GM19328 (cell line): ENCODE measurements around the gene PRPF38A.
A peak's percentile ranks its signal among the peaks of the same experiment; 100 is the strongest.

ENCODE experiments used
- ATAC-seq: cut with Tn5 transposase; IDR thresholded peaks from one replicate; pipeline ENCODE4 v1.9.1; 2021; ENCODE audit warnings: mild to moderate bottlenecking, moderate library complexity; ENCODE audit not compliant: unreplicated experiment

The PRPF38A gene

GRCh38 chr1:52393174-52393573 is 11.2 kb upstream of the PRPF38A start:
- no peak for ATAC-seq

DNA sequence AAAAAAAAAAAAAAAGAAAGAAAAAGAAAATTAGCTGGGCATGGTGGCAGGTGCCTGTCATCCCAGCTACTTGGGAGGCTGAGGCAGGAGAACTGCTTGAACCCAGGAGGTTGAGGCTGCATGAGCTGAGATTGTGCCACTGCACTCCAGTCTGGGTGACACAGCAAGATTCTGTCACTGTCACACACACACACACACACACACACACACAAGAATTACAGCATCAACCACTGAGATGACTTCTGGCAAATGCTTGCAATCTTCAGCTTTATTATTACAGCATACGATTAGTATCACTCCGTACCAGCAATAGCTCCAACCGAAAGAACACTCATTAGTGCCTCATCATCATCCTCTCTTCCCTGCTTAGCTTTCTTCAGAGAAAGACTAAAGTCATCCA is 4.8 kb upstream of the PRPF38A start:
- no peak for ATAC-seq

GRCh38 chr1:52400131-52400530 is 4.3 kb upstream of the PRPF38A start:
- ATAC-seq: no peak

DNA sequence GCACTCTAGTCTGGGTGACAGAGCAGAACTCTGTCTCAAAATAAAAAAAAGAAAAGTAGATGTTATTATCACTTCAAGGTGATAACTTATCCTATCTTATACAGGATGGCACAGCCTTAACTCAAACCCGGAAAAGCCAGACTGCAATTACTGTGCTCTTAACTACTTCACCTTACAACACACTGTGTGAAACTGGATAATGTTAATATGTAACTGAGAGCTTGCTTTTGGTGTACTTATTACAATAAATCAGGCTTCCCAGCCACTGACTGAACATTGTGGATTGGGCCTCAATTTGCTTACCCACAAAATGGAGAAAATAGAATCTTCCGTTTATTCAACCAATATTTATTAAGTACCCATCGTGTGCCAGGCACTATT is 1.6 kb upstream of the PRPF38A start:
- ATAC-seq: no peak

GRCh38 chr1:52403566-52404115 is 761 bp upstream of the PRPF38A start:
- ATAC-seq: peak; percentile 40

DNA sequence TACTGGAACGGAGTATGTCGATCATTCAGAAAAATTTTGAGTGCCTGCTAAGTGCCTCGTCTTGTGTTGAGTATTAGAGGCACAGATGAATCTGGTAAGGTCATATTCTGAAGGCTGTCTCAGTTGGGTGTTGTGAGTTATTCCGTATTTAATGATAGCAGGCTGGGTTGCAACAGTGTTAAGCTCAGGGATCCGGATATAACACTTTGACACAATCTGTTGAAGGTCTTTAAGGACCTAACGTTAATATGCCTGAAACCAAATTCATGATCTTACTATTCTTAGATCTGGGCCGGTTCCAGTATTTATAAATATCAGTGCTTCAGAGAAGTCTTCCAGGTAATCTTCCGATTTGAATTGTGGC is 555 bp downstream of the PRPF38A start:
- ATAC-seq: no peak

DNA sequence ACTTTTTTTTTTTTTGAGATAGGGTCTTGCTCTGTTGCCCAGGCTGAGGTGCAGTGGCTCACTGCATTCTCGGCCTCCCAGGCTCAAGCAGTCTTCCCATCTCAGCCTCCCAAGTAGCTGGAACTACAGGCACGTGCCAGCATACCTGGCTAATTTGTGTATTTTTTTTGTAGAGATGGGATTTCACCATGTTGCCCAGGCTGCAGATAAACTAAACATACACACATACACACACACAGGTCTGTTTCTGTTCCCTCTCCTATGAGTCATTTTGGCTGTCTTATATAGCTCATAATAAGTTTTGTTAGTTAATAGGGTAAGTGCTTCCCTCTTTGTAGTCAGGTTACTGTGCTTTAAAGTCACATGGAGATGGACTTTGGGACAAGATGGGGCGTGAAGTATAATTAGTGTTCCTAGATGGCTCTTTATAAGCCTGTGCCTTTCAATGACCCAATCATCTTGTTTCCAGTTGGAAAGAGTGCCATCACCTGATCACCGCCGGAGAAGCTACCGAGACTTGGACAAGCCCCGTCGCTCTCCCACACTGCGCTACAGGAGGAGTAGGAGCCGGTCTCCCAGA is 9.1 kb downstream of the PRPF38A start:
- no peak for ATAC-seq

- ATAC-seq: no peak
These were observed 10.5 kb downstream of the PRPF38A start for GRCh38 chr1:52414942-52415341.

GRCh38 chr1:52416811-52417210 is 12.4 kb downstream of the PRPF38A start:
- no peak for ATAC-seq

GRCh38 chr1:52420713-52421112 is 16.3 kb downstream of the PRPF38A start:
- no peak for ATAC-seq

- ATAC-seq: no peak
These were observed 18.7 kb downstream of the PRPF38A start for GRCh38 chr1:52423055-52423454.

- ATAC-seq: no peak
These were observed 19.4 kb downstream of the PRPF38A start for GRCh38 chr1:52423771-52424170.

DNA sequence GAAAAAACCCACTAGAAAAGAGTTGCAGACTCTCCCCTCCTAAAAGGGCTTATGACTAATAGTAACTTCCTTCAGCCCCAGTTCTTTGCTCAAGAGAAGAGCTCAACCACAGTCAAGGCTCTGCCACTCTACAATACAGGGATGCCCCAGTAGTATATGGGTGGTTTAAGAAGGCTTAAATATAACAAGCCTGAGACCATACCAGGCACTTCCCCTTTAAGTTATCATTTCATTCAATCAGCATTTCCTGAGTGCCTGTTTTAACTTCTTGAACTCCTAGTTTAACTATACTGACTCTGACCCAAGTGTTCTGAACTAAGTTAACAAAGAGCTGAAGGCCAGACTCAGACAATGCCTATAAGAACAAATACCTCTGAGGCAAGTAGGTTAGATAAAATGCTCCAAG is 19.8 kb downstream of the PRPF38A start:
- no peak for ATAC-seq

GRCh38 chr1:52424813-52425212 is 20.4 kb downstream of the PRPF38A start:
- no peak for ATAC-seq

GRCh38 chr1:52426371-52426770 is 22.0 kb downstream of the PRPF38A start:
- ATAC-seq: no peak

GRCh38 chr1:52427152-52427551 is 22.8 kb downstream of the PRPF38A start:
- no peak for ATAC-seq

DNA sequence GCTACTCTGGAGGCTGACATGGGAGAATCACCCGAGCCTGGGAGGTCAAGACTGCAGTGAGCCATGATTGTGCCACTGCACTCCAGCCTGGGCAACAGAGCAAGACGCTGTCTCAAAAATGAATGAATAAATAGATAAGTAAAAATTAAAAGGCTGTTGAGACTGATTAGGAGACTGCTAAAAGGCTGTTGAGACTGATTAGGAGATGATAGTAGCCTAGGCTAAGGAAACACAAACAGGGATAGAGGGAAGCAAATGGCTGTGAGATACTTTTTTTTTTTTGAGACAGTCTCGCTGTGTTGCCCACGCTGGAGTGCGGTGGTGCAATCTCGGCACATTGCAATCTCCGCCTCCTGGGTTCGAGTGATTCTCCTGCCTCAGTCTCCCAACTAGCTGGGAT is 28.4 kb downstream of the PRPF38A start:
- no peak for ATAC-seq

GRCh38 chr1:52435211-52435610 is 30.8 kb downstream of the PRPF38A start:
- ATAC-seq: no peak

- no peak for ATAC-seq
These were observed 31.2 kb downstream of the PRPF38A start for GRCh38 chr1:52435650-52436049.

GRCh38 chr1:52436817-52437216 is 32.4 kb downstream of the PRPF38A start:
- no peak for ATAC-seq

DNA sequence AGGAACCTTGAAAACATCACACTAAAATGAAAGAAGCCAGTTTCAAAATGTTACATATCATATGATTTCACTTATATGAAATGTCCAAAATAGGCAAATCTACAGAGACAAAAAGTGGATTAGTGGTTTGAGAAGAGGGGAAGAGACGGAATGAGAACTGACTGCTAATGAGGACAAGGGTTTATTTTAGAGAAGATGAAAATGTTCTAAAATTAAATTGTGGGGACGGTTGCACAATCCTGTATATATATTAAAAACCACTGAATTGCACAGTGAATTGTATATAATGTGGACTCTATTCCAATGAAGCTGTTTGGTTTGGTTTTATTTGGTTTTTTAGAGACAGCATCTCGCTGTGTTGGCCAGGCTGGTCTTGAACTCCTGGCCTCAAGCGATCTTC is 35.6 kb downstream of the PRPF38A start:
- ATAC-seq: no peak

GRCh38 chr1:52444463-52444862 is 40.1 kb downstream of the PRPF38A start:
- ATAC-seq: no peak

GRCh38 chr1:52454127-52454526 is 49.7 kb downstream of the PRPF38A start:
- ATAC-seq: no peak
